Dendritic cell treated with granulocyte-macrophage colony-stimulating factor and Interleukin-4, amounts not matched to agents 40 ng/mL and 50 ng/mL, for 4 days (primary cell): Measurements from ENCODE around the gene GFRA3.
"Not testable (repeated sequence)": the region's sequence is repeated elsewhere in the genome, so short reads cannot be mapped to it uniquely, and the experiment has no call there.

Experiments
- H3K27ac Mint-ChIP-seq: one replicate; pipeline ENCODE4 v1.8.0; 2022; ENCODE audit warnings: mild to moderate bottlenecking, mixed read lengths
- H3K27me3 Mint-ChIP-seq: one replicate; pipeline ENCODE4 v1.8.0; 2022; ENCODE audit warnings: mild to moderate bottlenecking, mixed read lengths
- H3K36me3 Mint-ChIP-seq: one replicate; pipeline ENCODE4 v1.8.0; 2022; ENCODE audit warnings: low read depth, mixed read lengths
- H3K4me1 Mint-ChIP-seq: one replicate; pipeline ENCODE4 v1.8.0; 2022; ENCODE audit warnings: low read depth, mixed read lengths
- H3K4me3 Mint-ChIP-seq: one replicate; pipeline ENCODE4 v1.8.0; 2022; ENCODE audit warnings: mild to moderate bottlenecking, moderate library complexity, mixed read lengths
- H3K9me3 Mint-ChIP-seq: one replicate; pipeline ENCODE4 v1.8.0; 2022; ENCODE audit warnings: mixed read lengths
- intact Hi-C: fragments of 100-400 bp; cut with micrococcal nuclease; formaldehyde crosslinking; loops from one replicate; pipeline ENCODE4 v1.15.0; 2022

GFRA3 gene

GRCh38 chr5:138274189-138274853 is at the start of gene GFRA3:
TSS of gene GFRA3 (minus strand) at chr5:138274621. CDS start at chr5:138274424, 197 bp downstream.
- H3K27me3 Mint-ChIP-seq: peaks cover 30% of the 10 kb centered on the region
- H3K9me3 Mint-ChIP-seq: no peaks in the 10 kb centered on the region
- H3K27ac Mint-ChIP-seq: no peak within 1 kb of the TSS
- intact Hi-C loops: no loop called here
- H3K36me3 Mint-ChIP-seq: no peaks in the 10 kb centered on the region
- peak within 1 kb of the TSS; percentile 15 for H3K4me3 Mint-ChIP-seq
- H3K4me1 Mint-ChIP-seq: peaks cover 6% of the 10 kb centered on the region

- H3K4me1 Mint-ChIP-seq, H3K27ac Mint-ChIP-seq, H3K36me3 Mint-ChIP-seq, H3K4me3 Mint-ChIP-seq, H3K27me3 Mint-ChIP-seq, H3K9me3 Mint-ChIP-seq, intact Hi-C loops: not testable (repeated sequence)
Observed at GRCh38 chr5:138318211-138318610, 43.8 kb upstream of the GFRA3 start.

- Mint-ChIP-seq H3K9me3 (no peaks in the 10 kb centered on the region), H3K27ac (no peak overlapping the region), H3K36me3 (no peaks in the 10 kb centered on the region), H3K27me3 (no peaks in the 10 kb centered on the region), H3K4me1 (no peaks in the 10 kb centered on the region), H3K4me3 (no peak overlapping the region)
- intact Hi-C loops: no loop called here
Observed at GRCh38 chr5:138316355-138316754, 41.9 kb upstream of the GFRA3 start.

- intact Hi-C loops: no loop called here
- Mint-ChIP-seq H3K9me3 (no peaks in the 10 kb centered on the region), H3K36me3 (no peaks in the 10 kb centered on the region), H3K4me1 (no peaks in the 10 kb centered on the region), H3K27ac (no peak overlapping the region), H3K4me3 (no peak overlapping the region), H3K27me3 (no peaks in the 10 kb centered on the region)
Observed at GRCh38 chr5:138315751-138316278, 41.4 kb upstream of the GFRA3 start.

- Mint-ChIP-seq H3K27ac (no peak overlapping the region), H3K4me1 (no peaks in the 10 kb centered on the region), H3K4me3 (no peak overlapping the region), H3K9me3 (no peaks in the 10 kb centered on the region), H3K36me3 (no peaks in the 10 kb centered on the region), H3K27me3 (no peaks in the 10 kb centered on the region)
- intact Hi-C loops: no loop called here
Observed at GRCh38 chr5:138305797-138306196, 31.4 kb upstream of the GFRA3 start.

- H3K4me3 Mint-ChIP-seq: no peak overlapping the region
- H3K27ac Mint-ChIP-seq: no peak overlapping the region
- H3K4me1 Mint-ChIP-seq: no peaks in the 10 kb centered on the region
- intact Hi-C loops: no loop called here
- H3K27me3 Mint-ChIP-seq: no peaks in the 10 kb centered on the region
- no peaks in the 10 kb centered on the region for H3K36me3 Mint-ChIP-seq
- no peaks in the 10 kb centered on the region for H3K9me3 Mint-ChIP-seq
Observed at GRCh38 chr5:138303372-138303771, 29.0 kb upstream of the GFRA3 start.

GRCh38 chr5:138289296-138289695 is 14.9 kb upstream of the GFRA3 start:
- Mint-ChIP-seq H3K27ac (no peak overlapping the region), H3K36me3 (peaks cover 5% of the 10 kb centered on the region), H3K4me1 (peaks cover 9% of the 10 kb centered on the region), H3K9me3 (no peaks in the 10 kb centered on the region), H3K4me3 (no peak overlapping the region), H3K27me3 (no peaks in the 10 kb centered on the region)
- intact Hi-C loops: no loop called here

- H3K27ac Mint-ChIP-seq: peak overlapping the region; percentile 53
- intact Hi-C loops: no loop called here
- H3K27me3 Mint-ChIP-seq: no peaks in the 10 kb centered on the region
- no peak overlapping the region for H3K4me3 Mint-ChIP-seq
- H3K9me3 Mint-ChIP-seq: no peaks in the 10 kb centered on the region
- H3K36me3 Mint-ChIP-seq: peaks cover 5% of the 10 kb centered on the region
- H3K4me1 Mint-ChIP-seq: peaks cover 9% of the 10 kb centered on the region
Observed at GRCh38 chr5:138287246-138287645, 12.8 kb upstream of the GFRA3 start.

GRCh38 chr5:138282920-138283742 is 8.7 kb upstream of the GFRA3 start:
- no peak overlapping the region for H3K4me3 Mint-ChIP-seq
- no peaks in the 10 kb centered on the region for H3K9me3 Mint-ChIP-seq
- H3K4me1 Mint-ChIP-seq: peaks cover 9% of the 10 kb centered on the region
- no peak overlapping the region for H3K27ac Mint-ChIP-seq
- intact Hi-C loops: loop anchor here (5.0 kb wide), 1 partner anchor 61 kb away; no protein-coding TSS in a partner anchor
- no peaks in the 10 kb centered on the region for H3K27me3 Mint-ChIP-seq
- peaks cover 5% of the 10 kb centered on the region for H3K36me3 Mint-ChIP-seq

- H3K27ac Mint-ChIP-seq: no peak overlapping the region
- no peak overlapping the region for H3K4me3 Mint-ChIP-seq
- no peaks in the 10 kb centered on the region for H3K4me1 Mint-ChIP-seq
- no peaks in the 10 kb centered on the region for H3K9me3 Mint-ChIP-seq
- H3K27me3 Mint-ChIP-seq: peaks cover 5% of the 10 kb centered on the region
- H3K36me3 Mint-ChIP-seq: peaks cover 5% of the 10 kb centered on the region
- intact Hi-C loops: loop anchor here (5.0 kb wide), 1 partner anchor 59 kb away; no protein-coding TSS in a partner anchor
Observed at GRCh38 chr5:138280915-138281314, 6.5 kb upstream of the GFRA3 start.

GRCh38 chr5:138276402-138277054 is 2.1 kb upstream of the GFRA3 start:
- no peak overlapping the region for H3K27ac Mint-ChIP-seq
- peaks cover 28% of the 10 kb centered on the region for H3K27me3 Mint-ChIP-seq
- H3K4me1 Mint-ChIP-seq: peaks cover 6% of the 10 kb centered on the region
- H3K9me3 Mint-ChIP-seq: no peaks in the 10 kb centered on the region
- intact Hi-C loops: no loop called here
- H3K36me3 Mint-ChIP-seq: no peaks in the 10 kb centered on the region
- no peak overlapping the region for H3K4me3 Mint-ChIP-seq

GRCh38 chr5:138275895-138276294 is 1.5 kb upstream of the GFRA3 start:
- Mint-ChIP-seq H3K9me3 (no peaks in the 10 kb centered on the region), H3K27me3 (peaks cover 28% of the 10 kb centered on the region), H3K27ac (no peak overlapping the region), H3K36me3 (no peaks in the 10 kb centered on the region), H3K4me3 (no peak overlapping the region), H3K4me1 (peaks cover 6% of the 10 kb centered on the region)
- intact Hi-C loops: no loop called here

GRCh38 chr5:138275379-138275782 is 960 bp upstream of the GFRA3 start:
- Mint-ChIP-seq H3K4me3 (no peak overlapping the region), H3K36me3 (no peaks in the 10 kb centered on the region), H3K4me1 (peaks cover 6% of the 10 kb centered on the region), H3K9me3 (no peaks in the 10 kb centered on the region), H3K27me3 (peaks cover 28% of the 10 kb centered on the region), H3K27ac (no peak overlapping the region)
- intact Hi-C loops: no loop called here

GRCh38 chr5:138273834-138274188 is 610 bp downstream of the GFRA3 start:
- intact Hi-C loops: no loop called here
- Mint-ChIP-seq H3K27ac (no peak overlapping the region), H3K4me1 (peaks cover 6% of the 10 kb centered on the region), H3K27me3 (peaks cover 33% of the 10 kb centered on the region), H3K4me3 (no peak overlapping the region), H3K9me3 (no peaks in the 10 kb centered on the region), H3K36me3 (no peaks in the 10 kb centered on the region)
